Gastroesophageal sphincter (tissue), 3 donors: ENCODE measurements around the gene VTI1A.

Experiments
- POLR2A ChIP-seq, 2 donors: fragments of 450-650 bp; IDR thresholded peaks; one replicate each; pipeline ENCODE4 v1.6.1; 2017; ENCODE audit warnings: antibody characterized with exemption in 2 of 2, mild to moderate bottlenecking in 2 of 2, moderate library complexity in 1 of 2
- POLR2AphosphoS5 ChIP-seq: sonication (generic); formaldehyde crosslinking; IDR thresholded peaks from one replicate; pipeline ENCODE4 v1.6.1; 2017; ENCODE audit warnings: antibody characterized with exemption
- TF ChIP-seq, protein P1 (sequence below), 4 experiments: fragments of 200-600 bp in 2 of 4; fragments of 450-650 bp in 2 of 4; sonication (generic) in 1 of 4; IDR thresholded peaks; one replicate each; pipeline ENCODE4 v1.5.1; 2017 to 2019; ENCODE audit warnings: antibody characterized with exemption in 4 of 4, mild to moderate bottlenecking in 2 of 4, moderate library complexity in 2 of 4

- TF ChIP-seq, protein P1, sequence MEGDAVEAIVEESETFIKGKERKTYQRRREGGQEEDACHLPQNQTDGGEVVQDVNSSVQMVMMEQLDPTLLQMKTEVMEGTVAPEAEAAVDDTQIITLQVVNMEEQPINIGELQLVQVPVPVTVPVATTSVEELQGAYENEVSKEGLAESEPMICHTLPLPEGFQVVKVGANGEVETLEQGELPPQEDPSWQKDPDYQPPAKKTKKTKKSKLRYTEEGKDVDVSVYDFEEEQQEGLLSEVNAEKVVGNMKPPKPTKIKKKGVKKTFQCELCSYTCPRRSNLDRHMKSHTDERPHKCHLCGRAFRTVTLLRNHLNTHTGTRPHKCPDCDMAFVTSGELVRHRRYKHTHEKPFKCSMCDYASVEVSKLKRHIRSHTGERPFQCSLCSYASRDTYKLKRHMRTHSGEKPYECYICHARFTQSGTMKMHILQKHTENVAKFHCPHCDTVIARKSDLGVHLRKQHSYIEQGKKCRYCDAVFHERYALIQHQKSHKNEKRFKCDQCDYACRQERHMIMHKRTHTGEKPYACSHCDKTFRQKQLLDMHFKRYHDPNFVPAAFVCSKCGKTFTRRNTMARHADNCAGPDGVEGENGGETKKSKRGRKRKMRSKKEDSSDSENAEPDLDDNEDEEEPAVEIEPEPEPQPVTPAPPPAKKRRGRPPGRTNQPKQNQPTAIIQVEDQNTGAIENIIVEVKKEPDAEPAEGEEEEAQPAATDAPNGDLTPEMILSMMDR (IDR thresholded peaks at IDR 0.05): no peak
- no peak for TF ChIP-seq POLR2A (IDR thresholded peaks at IDR 0.05)
- TF ChIP-seq POLR2AphosphoS5: no peak
Measured at GRCh38 chr10:112851588-112852211, 404.7 kb downstream of the VTI1A start.
